Spinal cord (tissue), 10 donors: ENCODE measurements around the gene SFPQ. TPM values are rescaled to one million over a fixed set of nuclear protein-coding genes. Genes with fewer than 3 reads are reported as not detected.

ENCODE experiments used
- DNase-seq, 6 donors: peaks; one replicate each; pipeline versions ENCODE4 v3.0.0 to v3.0.0-alpha.2; 2013 to 2015; ENCODE audit warnings: low spot score in 6 of 6, low read depth in 4 of 6
- H3K27ac ChIP-seq: one replicate; pipeline ENCODE4 v1.5.1; 2013; ENCODE audit warnings: low read depth, low read length, control low read depth
- H3K27me3 ChIP-seq: one replicate; pipeline ENCODE4 v1.6.1; 2013; ENCODE audit warnings: low read length; ENCODE audit not compliant: control insufficient read depth, insufficient read depth
- H3K36me3 ChIP-seq: one replicate; pipeline ENCODE4 v1.6.1; 2013; ENCODE audit warnings: low read length; ENCODE audit not compliant: control insufficient read depth, insufficient read depth
- H3K4me1 ChIP-seq: one replicate; pipeline ENCODE4 v1.6.1; 2013; ENCODE audit warnings: low read length; ENCODE audit not compliant: control insufficient read depth, insufficient read depth
- H3K4me3 ChIP-seq: one replicate; pipeline ENCODE4 v1.5.1; 2013; ENCODE audit warnings: low read depth, low read length, control low read depth
- H3K9me3 ChIP-seq: one replicate; pipeline ENCODE4 v1.6.1; 2013; ENCODE audit warnings: low read length; ENCODE audit not compliant: control insufficient read depth, insufficient read depth
- WGBS: methylation state at CpG from one replicate; pipeline ENCODE4 v1.1.5; 2013; ENCODE audit warnings: missing lambda C conversion rate; ENCODE audit not compliant: insufficient coverage; 5-methylcytosine and 5-hydroxymethylcytosine counted together
- polyA plus RNA-seq, 2 donors: library from polyadenylated mRNA; unstranded; fragments of 120-200 nt; gene quantifications; one replicate each; pipeline ENCODE4 v1.2.1, GENCODE V29; 2013; ENCODE audit not compliant: insufficient read length in 2 of 2
- total RNA-seq, 2 donors: library from RNA; depleted of rRNA in 1 of 2; stranded (reverse); fragments of 120-200 nt in 1 of 2; fragments of >200 nt in 1 of 2; gene quantifications; one replicate each; pipeline versions ENCODE4 v1.2.3 to v1.2.4, GENCODE V29; 2013 to 2014
- donor health status: healthy.

SFPQ gene
- total and polyA plus RNA-seq, 4 donors = 241 to 635 (median 469) TPM

GRCh38 chr1:35190784-35191183 lies 2.2 kb downstream of the SFPQ start:
- Histone ChIP-seq H3K4me3 (peak overlapping the region; percentile 71), H3K4me1 (peaks cover 12% of the 10 kb centered on the region)
- 13% methylated on average over 5 of the region's 6 CpGs for WGBS

GRCh38 chr1:35188578-35189392 lies 4.2 kb downstream of the SFPQ start:
- Histone ChIP-seq H3K27me3 (no peaks in the 10 kb centered on the region), H3K36me3 (peaks cover 52% of the 10 kb centered on the region), H3K9me3 (no peaks in the 10 kb centered on the region), H3K27ac (no peak overlapping the region), H3K4me1 (peaks cover 12% of the 10 kb centered on the region), H3K4me3 (no peak overlapping the region)
- 76% methylated on average over 8 of the region's 20 CpGs for WGBS
- DNase-seq = no peak

More at GRCh38 chr1:35190784-35191183, 2.2 kb downstream of the SFPQ start:
- no peaks in the 10 kb centered on the region for H3K27me3 ChIP-seq
- H3K27ac ChIP-seq = no peak overlapping the region
- peaks cover 41% of the 10 kb centered on the region for H3K36me3 ChIP-seq
- H3K9me3 ChIP-seq = no peaks in the 10 kb centered on the region
- no peak for DNase-seq

DNA sequence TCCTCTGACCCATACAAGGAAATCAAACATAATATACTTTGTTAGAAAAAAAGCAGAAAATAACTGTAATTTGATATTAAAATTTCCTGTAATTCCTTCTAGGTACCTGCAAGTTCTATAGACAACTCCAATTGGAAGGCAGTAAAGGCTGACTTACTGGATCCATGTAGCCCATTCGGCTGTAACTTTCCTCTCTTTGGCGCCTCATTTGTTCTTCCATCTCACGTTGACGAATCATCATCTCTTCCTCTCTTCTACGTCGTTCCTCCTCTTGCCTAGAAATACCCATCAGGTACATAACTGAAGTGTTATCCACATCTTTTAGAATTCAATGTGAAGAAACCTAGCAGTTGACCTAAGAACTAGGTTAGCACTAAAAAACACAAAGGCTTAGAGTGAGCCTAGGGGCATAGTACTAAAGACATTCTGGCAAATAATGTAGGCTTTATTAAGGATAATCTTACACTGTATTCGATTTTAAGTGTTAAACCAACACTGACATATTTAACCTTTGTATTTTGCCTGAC lies 5.1 kb downstream of the SFPQ start:
- Histone ChIP-seq H3K4me3 (no peak overlapping the region), H3K27me3 (no peaks in the 10 kb centered on the region), H3K4me1 (peaks cover 15% of the 10 kb centered on the region), H3K9me3 (no peaks in the 10 kb centered on the region), H3K36me3 (peaks cover 59% of the 10 kb centered on the region), H3K27ac (no peak overlapping the region)
- no peak for DNase-seq
- 79% methylated on average over 6 of the region's 7 CpGs for WGBS

GRCh38 chr1:35186239-35186638 lies 6.7 kb downstream of the SFPQ start:
- peaks cover 59% of the 10 kb centered on the region for H3K36me3 ChIP-seq
- peaks cover 15% of the 10 kb centered on the region for H3K4me1 ChIP-seq
- 57% methylated on average over 1 of the region's 4 CpGs for WGBS
- H3K9me3 ChIP-seq = no peaks in the 10 kb centered on the region
- DNase-seq = no peak
- H3K4me3 ChIP-seq = no peak overlapping the region
- H3K27ac ChIP-seq = no peak overlapping the region
- no peaks in the 10 kb centered on the region for H3K27me3 ChIP-seq

GRCh38 chr1:35185200-35185599 lies 7.7 kb downstream of the SFPQ start:
- no peaks in the 10 kb centered on the region for H3K9me3 ChIP-seq
- peaks cover 58% of the 10 kb centered on the region for H3K36me3 ChIP-seq
- H3K27ac ChIP-seq = no peak overlapping the region
- 81% methylated on average over 2 of the region's 5 CpGs for WGBS
- H3K4me3 ChIP-seq = no peak overlapping the region
- DNase-seq = no peak
- peaks cover 15% of the 10 kb centered on the region for H3K4me1 ChIP-seq
- H3K27me3 ChIP-seq = no peaks in the 10 kb centered on the region

DNA sequence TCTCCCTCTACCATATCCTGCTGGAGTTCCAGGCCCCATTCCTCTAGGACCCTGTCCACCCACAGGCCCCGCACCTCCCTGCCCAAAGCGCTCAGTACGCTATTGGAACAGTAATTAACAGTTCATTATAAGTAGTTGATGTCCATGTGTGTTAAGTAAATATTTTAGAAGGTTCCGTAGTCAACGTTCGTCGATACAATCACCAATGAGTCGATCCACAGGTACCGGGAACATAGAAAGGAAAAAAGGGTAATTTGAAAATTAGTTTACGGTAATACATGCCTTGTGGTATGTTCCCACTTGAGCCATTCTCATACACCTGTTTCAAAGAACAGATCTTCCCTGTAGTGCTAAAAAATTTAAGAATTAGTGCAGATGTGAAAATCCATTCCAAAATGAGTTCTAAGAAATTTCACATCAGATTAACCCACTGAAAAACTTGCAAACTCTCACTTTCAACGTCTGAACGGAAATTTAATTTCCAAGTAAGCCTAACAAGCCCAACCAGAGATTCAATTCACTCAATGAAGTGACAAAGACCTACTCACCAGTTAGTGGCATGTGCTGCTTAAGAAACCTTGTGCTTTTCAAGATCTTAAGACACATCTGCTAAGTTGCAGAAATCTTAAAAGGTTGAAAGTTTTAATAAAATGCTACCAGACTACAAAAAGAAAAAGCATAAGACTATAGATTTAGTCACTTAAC lies 8.3 kb downstream of the SFPQ start:
- H3K9me3 ChIP-seq = no peaks in the 10 kb centered on the region
- no peak overlapping the region for H3K4me3 ChIP-seq
- DNase-seq = no peak
- H3K27ac ChIP-seq = no peak overlapping the region
- no peaks in the 10 kb centered on the region for H3K27me3 ChIP-seq
- peaks cover 10% of the 10 kb centered on the region for H3K4me1 ChIP-seq
- peaks cover 52% of the 10 kb centered on the region for H3K36me3 ChIP-seq
- WGBS = 76% methylated on average over 6 of the region's 12 CpGs

- WGBS = no CpG with 5 or more reads among the region's 4 CpGs
- Histone ChIP-seq H3K27ac (no peak overlapping the region), H3K4me1 (peaks cover 3% of the 10 kb centered on the region), H3K36me3 (peaks cover 42% of the 10 kb centered on the region), H3K4me3 (no peak overlapping the region), H3K27me3 (no peaks in the 10 kb centered on the region), H3K9me3 (no peaks in the 10 kb centered on the region)
- DNase-seq = no peak
These were observed 11.0 kb downstream of the SFPQ start for GRCh38 chr1:35181790-35182455.

DNA sequence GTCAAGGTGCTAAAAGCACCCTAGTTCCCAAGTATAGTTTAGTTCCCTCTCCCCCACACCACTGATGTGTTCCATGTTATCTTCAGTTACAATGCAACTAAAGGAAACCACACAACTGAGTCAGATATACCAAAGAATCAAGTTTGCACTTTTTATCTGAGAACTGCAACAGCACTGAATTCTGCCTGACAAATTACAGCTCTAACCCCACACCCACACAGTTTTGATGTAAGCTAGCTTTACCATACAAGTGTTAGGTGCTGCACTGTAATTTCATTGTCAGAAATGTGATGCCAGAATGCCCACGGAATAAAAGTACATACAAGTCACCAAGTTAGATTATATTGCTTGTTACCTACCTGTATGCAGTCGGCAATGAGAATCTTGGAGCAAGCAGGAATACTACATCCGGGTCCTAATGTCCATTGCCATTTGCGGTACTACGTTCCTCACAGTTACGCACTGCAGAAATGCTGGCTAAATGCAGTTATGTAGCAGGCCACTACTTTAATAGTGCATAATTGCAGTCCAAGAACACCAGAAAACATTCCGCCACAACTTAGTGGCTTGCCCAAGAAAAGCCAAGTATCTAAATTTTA lies 12.1 kb downstream of the SFPQ start:
- Histone ChIP-seq H3K4me3 (no peak overlapping the region), H3K27ac (no peak overlapping the region), H3K4me1 (peaks cover 3% of the 10 kb centered on the region), H3K36me3 (peaks cover 42% of the 10 kb centered on the region), H3K9me3 (no peaks in the 10 kb centered on the region), H3K27me3 (no peaks in the 10 kb centered on the region)
- 97% methylated on average over 5 of the region's 7 CpGs for WGBS
- DNase-seq = no peak

GRCh38 chr1:35179908-35180307 lies 13.0 kb downstream of the SFPQ start:
- Histone ChIP-seq H3K36me3 (peaks cover 42% of the 10 kb centered on the region), H3K27me3 (no peaks in the 10 kb centered on the region), H3K27ac (no peak overlapping the region), H3K4me3 (no peak overlapping the region), H3K9me3 (no peaks in the 10 kb centered on the region), H3K4me1 (peaks cover 3% of the 10 kb centered on the region)
- no CpG with 5 or more reads among the region's 1 CpG for WGBS
- no peak for DNase-seq
